Liver (tissue), 3 donors: ENCODE results near the gene DRD4.

Source experiments
- EGR1 ChIP-seq, 2 donors: IDR thresholded peaks; 2 replicates each; pipeline ENCODE4 v1.6.1; 2016 to 2018; ENCODE audit warnings: antibody characterized with exemption in 2 of 2, low read depth in 2 of 2
- FOXA1 ChIP-seq: IDR thresholded peaks from 2 replicates; pipeline ENCODE4 v1.6.1; 2016; ENCODE audit warnings: antibody characterized with exemption
- JUND ChIP-seq, 2 donors: IDR thresholded peaks; 2 replicates each; pipeline ENCODE4 v1.6.1; 2016; ENCODE audit warnings: antibody characterized with exemption in 2 of 2
- RAD21 ChIP-seq, 2 donors: IDR thresholded peaks; 2 replicates each; pipeline ENCODE4 v1.6.1; 2016; ENCODE audit warnings: antibody characterized with exemption in 2 of 2, mild to moderate bottlenecking in 2 of 2
- SP1 ChIP-seq: IDR thresholded peaks from 2 replicates; pipeline ENCODE4 v1.6.1; 2018; ENCODE audit warnings: antibody characterized with exemption, mild to moderate bottlenecking
- TAF1 ChIP-seq: conservative IDR thresholded peaks from 2 replicates; pipeline ENCODE4 v1.6.1; 2016; ENCODE audit warnings: antibody characterized with exemption, mild to moderate bottlenecking
- YY1 ChIP-seq: IDR thresholded peaks from 2 replicates; pipeline ENCODE4 v1.6.1; 2016; ENCODE audit warnings: antibody characterized with exemption, mild to moderate bottlenecking
- TF ChIP-seq, protein P1 (sequence below): fragments of 150-350 bp; IDR thresholded peaks from 2 replicates; pipeline ENCODE4 v1.5.1; 2017; ENCODE audit warnings: improper control_type of control experiment, low read depth, low read length; ENCODE audit not compliant: missing input control
- TF ChIP-seq, protein P2 (sequence below): IDR thresholded peaks from 2 replicates; pipeline ENCODE4 v1.6.1; 2016; ENCODE audit warnings: antibody characterized with exemption
- TF ChIP-seq, protein P3 (sequence below): IDR thresholded peaks from 2 replicates; pipeline ENCODE4 v1.6.1; 2016; ENCODE audit warnings: antibody characterized with exemption, mild to moderate bottlenecking
- TF ChIP-seq, protein P4 (sequence below): IDR thresholded peaks from 2 replicates; pipeline ENCODE4 v1.6.1; 2016; ENCODE audit warnings: antibody characterized with exemption
- donor health status: healthy.
- donor health status: healthy.

DNA sequence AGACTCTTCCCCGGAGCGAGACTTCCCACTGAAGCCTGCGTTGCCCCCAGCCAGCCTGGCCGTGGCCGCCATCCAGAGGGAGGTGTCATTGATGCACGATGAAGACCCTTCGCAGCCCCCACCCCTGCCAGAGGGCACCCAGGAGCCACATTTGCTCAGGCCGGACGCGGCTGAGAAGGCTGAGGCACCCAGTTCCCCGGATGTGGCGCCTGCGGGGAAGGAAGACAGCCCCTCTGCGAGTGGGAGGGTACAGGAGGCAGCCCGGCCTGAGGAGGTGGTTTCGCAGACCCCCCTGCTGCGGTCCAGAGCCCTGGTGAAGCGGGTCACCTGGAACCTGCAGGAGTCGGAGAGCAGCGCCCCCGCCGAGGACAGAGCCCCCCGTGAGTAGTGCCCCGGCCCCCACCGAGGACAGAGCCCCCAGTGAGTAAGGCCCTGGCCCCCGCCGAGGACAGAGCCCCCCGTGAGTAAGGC lies 27.7 kb upstream of the DRD4 start:
- TF ChIP-seq TAF1 (no peak), FOXA1 (no peak), SP1 (no peak), EGR1 (IDR thresholded peaks at IDR 0.05; ENCODE audit: low read depth in 2 of 2) (no peak), RAD21 (IDR thresholded peaks at IDR 0.05) (no peak), YY1 (no peak), JUND (IDR thresholded peaks at IDR 0.05) (no peak)
- TF ChIP-seq, protein P1, sequence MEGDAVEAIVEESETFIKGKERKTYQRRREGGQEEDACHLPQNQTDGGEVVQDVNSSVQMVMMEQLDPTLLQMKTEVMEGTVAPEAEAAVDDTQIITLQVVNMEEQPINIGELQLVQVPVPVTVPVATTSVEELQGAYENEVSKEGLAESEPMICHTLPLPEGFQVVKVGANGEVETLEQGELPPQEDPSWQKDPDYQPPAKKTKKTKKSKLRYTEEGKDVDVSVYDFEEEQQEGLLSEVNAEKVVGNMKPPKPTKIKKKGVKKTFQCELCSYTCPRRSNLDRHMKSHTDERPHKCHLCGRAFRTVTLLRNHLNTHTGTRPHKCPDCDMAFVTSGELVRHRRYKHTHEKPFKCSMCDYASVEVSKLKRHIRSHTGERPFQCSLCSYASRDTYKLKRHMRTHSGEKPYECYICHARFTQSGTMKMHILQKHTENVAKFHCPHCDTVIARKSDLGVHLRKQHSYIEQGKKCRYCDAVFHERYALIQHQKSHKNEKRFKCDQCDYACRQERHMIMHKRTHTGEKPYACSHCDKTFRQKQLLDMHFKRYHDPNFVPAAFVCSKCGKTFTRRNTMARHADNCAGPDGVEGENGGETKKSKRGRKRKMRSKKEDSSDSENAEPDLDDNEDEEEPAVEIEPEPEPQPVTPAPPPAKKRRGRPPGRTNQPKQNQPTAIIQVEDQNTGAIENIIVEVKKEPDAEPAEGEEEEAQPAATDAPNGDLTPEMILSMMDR = no peak
- TF ChIP-seq, protein P2, sequence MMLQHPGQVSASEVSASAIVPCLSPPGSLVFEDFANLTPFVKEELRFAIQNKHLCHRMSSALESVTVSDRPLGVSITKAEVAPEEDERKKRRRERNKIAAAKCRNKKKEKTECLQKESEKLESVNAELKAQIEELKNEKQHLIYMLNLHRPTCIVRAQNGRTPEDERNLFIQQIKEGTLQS = no peak
- TF ChIP-seq, protein P3, sequence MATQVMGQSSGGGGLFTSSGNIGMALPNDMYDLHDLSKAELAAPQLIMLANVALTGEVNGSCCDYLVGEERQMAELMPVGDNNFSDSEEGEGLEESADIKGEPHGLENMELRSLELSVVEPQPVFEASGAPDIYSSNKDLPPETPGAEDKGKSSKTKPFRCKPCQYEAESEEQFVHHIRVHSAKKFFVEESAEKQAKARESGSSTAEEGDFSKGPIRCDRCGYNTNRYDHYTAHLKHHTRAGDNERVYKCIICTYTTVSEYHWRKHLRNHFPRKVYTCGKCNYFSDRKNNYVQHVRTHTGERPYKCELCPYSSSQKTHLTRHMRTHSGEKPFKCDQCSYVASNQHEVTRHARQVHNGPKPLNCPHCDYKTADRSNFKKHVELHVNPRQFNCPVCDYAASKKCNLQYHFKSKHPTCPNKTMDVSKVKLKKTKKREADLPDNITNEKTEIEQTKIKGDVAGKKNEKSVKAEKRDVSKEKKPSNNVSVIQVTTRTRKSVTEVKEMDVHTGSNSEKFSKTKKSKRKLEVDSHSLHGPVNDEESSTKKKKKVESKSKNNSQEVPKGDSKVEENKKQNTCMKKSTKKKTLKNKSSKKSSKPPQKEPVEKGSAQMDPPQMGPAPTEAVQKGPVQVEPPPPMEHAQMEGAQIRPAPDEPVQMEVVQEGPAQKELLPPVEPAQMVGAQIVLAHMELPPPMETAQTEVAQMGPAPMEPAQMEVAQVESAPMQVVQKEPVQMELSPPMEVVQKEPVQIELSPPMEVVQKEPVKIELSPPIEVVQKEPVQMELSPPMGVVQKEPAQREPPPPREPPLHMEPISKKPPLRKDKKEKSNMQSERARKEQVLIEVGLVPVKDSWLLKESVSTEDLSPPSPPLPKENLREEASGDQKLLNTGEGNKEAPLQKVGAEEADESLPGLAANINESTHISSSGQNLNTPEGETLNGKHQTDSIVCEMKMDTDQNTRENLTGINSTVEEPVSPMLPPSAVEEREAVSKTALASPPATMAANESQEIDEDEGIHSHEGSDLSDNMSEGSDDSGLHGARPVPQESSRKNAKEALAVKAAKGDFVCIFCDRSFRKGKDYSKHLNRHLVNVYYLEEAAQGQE = no peak
- TF ChIP-seq, protein P4, sequence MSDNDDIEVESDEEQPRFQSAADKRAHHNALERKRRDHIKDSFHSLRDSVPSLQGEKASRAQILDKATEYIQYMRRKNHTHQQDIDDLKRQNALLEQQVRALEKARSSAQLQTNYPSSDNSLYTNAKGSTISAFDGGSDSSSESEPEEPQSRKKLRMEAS = no peak
